ENCODE data around the gene ALG9. TPM values are rescaled to one million over a fixed set of nuclear protein-coding genes. Genes with fewer than 3 reads are reported as not detected.
"Not testable (repeated sequence)": the region's sequence is repeated elsewhere in the genome, so short reads cannot be mapped to it uniquely, and the experiment has no call there.

ALG9 gene
- total RNA-seq, 1 experiment from 2014 or later: 23.7 TPM

- no peak overlapping the region for H2AFZ ChIP-seq (ENCODE audit: low read depth, low read length, poor library complexity, severe bottlenecking)
- BruUV-seq (replicated peaks): no TSS peak
- no peak overlapping the region for H3K9ac ChIP-seq (ENCODE audit: low read length)
- no peaks in the 10 kb centered on the region for H3K79me2 ChIP-seq (ENCODE audit: insufficient read depth, low read length)
- no peaks in the 10 kb centered on the region for H3K27me3 ChIP-seq (ENCODE audit: insufficient read depth, low read length)
- peaks cover 6% of the 10 kb centered on the region; the same call in 1 of the 2 replicates for H3K9me2 ChIP-seq (ENCODE audit: insufficient read depth)
- intact Hi-C loops (cut with micrococcal nuclease): no loop called here
- no peaks in the 10 kb centered on the region for H3K4me1 ChIP-seq (ENCODE audit: control insufficient read depth in 1 of 2, insufficient read depth in 2 of 2, low read length in 2 of 2)
- no peak for ATAC-seq
- H3K36me3 ChIP-seq (ENCODE audit: control insufficient read depth in 1 of 2, insufficient read depth in 2 of 2, low read length in 2 of 2): no peaks in the 10 kb centered on the region
- no peak overlapping the region for H3K4me3 ChIP-seq (replicated peaks in 1 of 2; ENCODE audit: low read depth in 1 of 2, low read length in 2 of 2)
- TF ChIP-seq, protein P1, sequence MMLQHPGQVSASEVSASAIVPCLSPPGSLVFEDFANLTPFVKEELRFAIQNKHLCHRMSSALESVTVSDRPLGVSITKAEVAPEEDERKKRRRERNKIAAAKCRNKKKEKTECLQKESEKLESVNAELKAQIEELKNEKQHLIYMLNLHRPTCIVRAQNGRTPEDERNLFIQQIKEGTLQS (IDR thresholded peaks at IDR 0.05): no peak
- TF ChIP-seq, protein P2, sequence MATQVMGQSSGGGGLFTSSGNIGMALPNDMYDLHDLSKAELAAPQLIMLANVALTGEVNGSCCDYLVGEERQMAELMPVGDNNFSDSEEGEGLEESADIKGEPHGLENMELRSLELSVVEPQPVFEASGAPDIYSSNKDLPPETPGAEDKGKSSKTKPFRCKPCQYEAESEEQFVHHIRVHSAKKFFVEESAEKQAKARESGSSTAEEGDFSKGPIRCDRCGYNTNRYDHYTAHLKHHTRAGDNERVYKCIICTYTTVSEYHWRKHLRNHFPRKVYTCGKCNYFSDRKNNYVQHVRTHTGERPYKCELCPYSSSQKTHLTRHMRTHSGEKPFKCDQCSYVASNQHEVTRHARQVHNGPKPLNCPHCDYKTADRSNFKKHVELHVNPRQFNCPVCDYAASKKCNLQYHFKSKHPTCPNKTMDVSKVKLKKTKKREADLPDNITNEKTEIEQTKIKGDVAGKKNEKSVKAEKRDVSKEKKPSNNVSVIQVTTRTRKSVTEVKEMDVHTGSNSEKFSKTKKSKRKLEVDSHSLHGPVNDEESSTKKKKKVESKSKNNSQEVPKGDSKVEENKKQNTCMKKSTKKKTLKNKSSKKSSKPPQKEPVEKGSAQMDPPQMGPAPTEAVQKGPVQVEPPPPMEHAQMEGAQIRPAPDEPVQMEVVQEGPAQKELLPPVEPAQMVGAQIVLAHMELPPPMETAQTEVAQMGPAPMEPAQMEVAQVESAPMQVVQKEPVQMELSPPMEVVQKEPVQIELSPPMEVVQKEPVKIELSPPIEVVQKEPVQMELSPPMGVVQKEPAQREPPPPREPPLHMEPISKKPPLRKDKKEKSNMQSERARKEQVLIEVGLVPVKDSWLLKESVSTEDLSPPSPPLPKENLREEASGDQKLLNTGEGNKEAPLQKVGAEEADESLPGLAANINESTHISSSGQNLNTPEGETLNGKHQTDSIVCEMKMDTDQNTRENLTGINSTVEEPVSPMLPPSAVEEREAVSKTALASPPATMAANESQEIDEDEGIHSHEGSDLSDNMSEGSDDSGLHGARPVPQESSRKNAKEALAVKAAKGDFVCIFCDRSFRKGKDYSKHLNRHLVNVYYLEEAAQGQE (IDR thresholded peaks at IDR 0.05; ENCODE audit: low read depth): no peak
- no peak for TF ChIP-seq FOSL1 (IDR thresholded peaks at IDR 0.05; ENCODE audit: low read depth)
- ChIA-PET CTCF (no interaction called here), RAD21 (ENCODE audit: low non-redundant PET in 1 of 2, low total read pairs in 2 of 2, uncharacterized antibody in 2 of 2, unreplicated experiment in 2 of 2) (no interaction called here), POLR2A (no interaction called here)
- no peaks in the 10 kb centered on the region for H3K9me3 ChIP-seq (ENCODE audit: control insufficient read depth in 1 of 2, insufficient read depth in 1 of 2, low read depth in 1 of 2, low read length in 2 of 2)
- no peak overlapping the region for H3K27ac ChIP-seq (ENCODE audit: low read depth, low read length)
- no peak overlapping the region for H3K4me2 ChIP-seq (ENCODE audit: low read length)
- H4K20me1 ChIP-seq (ENCODE audit: insufficient read depth): no peaks in the 10 kb centered on the region
- no peak for DNase-seq (ENCODE audit: low read depth, low spot score)
Observed at GRCh38 chr11:111886844-111887243, 15.5 kb upstream of the ALG9 start.

GRCh38 chr11:111886032-111886431 is 14.7 kb upstream of the ALG9 start:
- H3K36me3 ChIP-seq (ENCODE audit: control insufficient read depth in 1 of 2, insufficient read depth in 2 of 2, low read length in 2 of 2): no peaks in the 10 kb centered on the region
- no peak for TF ChIP-seq JUND (IDR thresholded peaks at IDR 0.05)
- no peak for TF ChIP-seq CTCF (IDR thresholded peaks at IDR 0.05 in 2 of 3, conservative IDR thresholded peaks at IDR 0.05 in 1 of 3; ENCODE audit: borderline replicate concordance in 1 of 3, insufficient read depth in 1 of 3, low read depth in 2 of 3, low read length in 2 of 3)
- TF ChIP-seq ZNF274 (IDR thresholded peaks at IDR 0.05; ENCODE audit: low read depth, low read length): no peak
- no peak overlapping the region for H3K4me2 ChIP-seq (ENCODE audit: low read length)
- BruUV-seq (replicated peaks): no TSS peak
- H3K27me3 ChIP-seq (ENCODE audit: insufficient read depth, low read length): no peaks in the 10 kb centered on the region
- H2AFZ ChIP-seq (ENCODE audit: low read depth, low read length, poor library complexity, severe bottlenecking): no peak overlapping the region
- peaks cover 6% of the 10 kb centered on the region; the same call in 1 of the 2 replicates for H3K9me2 ChIP-seq (ENCODE audit: insufficient read depth)
- no peaks in the 10 kb centered on the region for H4K20me1 ChIP-seq (ENCODE audit: insufficient read depth)
- H3K4me3 ChIP-seq (replicated peaks in 1 of 2; ENCODE audit: low read depth in 1 of 2, low read length in 2 of 2): no peak overlapping the region
- intact Hi-C loops (cut with micrococcal nuclease): no loop called here
- H3K9ac ChIP-seq (ENCODE audit: low read length): no peak overlapping the region
- CTCF ChIA-PET: no interaction called here
- no peaks in the 10 kb centered on the region for H3K4me1 ChIP-seq (ENCODE audit: control insufficient read depth in 1 of 2, insufficient read depth in 2 of 2, low read length in 2 of 2)
- no peaks in the 10 kb centered on the region for H3K9me3 ChIP-seq (ENCODE audit: control insufficient read depth in 1 of 2, insufficient read depth in 1 of 2, low read depth in 1 of 2, low read length in 2 of 2)
- ATAC-seq (no peak), DNase-seq (ENCODE audit: low read depth, low spot score) (no peak)
- POLR2A ChIA-PET: no interaction called here
- RAD21 ChIA-PET (ENCODE audit: low non-redundant PET in 1 of 2, low total read pairs in 2 of 2, uncharacterized antibody in 2 of 2, unreplicated experiment in 2 of 2): no interaction called here
- H3K79me2 ChIP-seq (ENCODE audit: insufficient read depth, low read length): no peaks in the 10 kb centered on the region
- no peak overlapping the region for H3K27ac ChIP-seq (ENCODE audit: low read depth, low read length)

- DNase-seq (ENCODE audit: low read depth, low spot score); H3K27me3 ChIP-seq (ENCODE audit: insufficient read depth, low read length); H3K4me1 ChIP-seq (ENCODE audit: control insufficient read depth in 1 of 2, insufficient read depth in 2 of 2, low read length in 2 of 2); RAD21 ChIA-PET (ENCODE audit: low non-redundant PET in 1 of 2, low total read pairs in 2 of 2, uncharacterized antibody in 2 of 2, unreplicated experiment in 2 of 2); H3K27ac ChIP-seq (ENCODE audit: low read depth, low read length); H3K9ac ChIP-seq (ENCODE audit: low read length); BruUV-seq (replicated peaks); H2AFZ ChIP-seq (ENCODE audit: low read depth, low read length, poor library complexity, severe bottlenecking); H3K36me3 ChIP-seq (ENCODE audit: control insufficient read depth in 1 of 2, insufficient read depth in 2 of 2, low read length in 2 of 2); POLR2A ChIA-PET; CTCF ChIA-PET; H3K79me2 ChIP-seq (ENCODE audit: insufficient read depth, low read length); H3K4me3 ChIP-seq (replicated peaks in 1 of 2; ENCODE audit: low read depth in 1 of 2, low read length in 2 of 2); H3K9me3 ChIP-seq (ENCODE audit: control insufficient read depth in 1 of 2, insufficient read depth in 1 of 2, low read depth in 1 of 2, low read length in 2 of 2); ATAC-seq; H3K9me2 ChIP-seq (ENCODE audit: insufficient read depth); H3K4me2 ChIP-seq (ENCODE audit: low read length); intact Hi-C loops (cut with micrococcal nuclease); H4K20me1 ChIP-seq (ENCODE audit: insufficient read depth): not testable (repeated sequence)
Observed at GRCh38 chr11:111885053-111885452, 13.7 kb upstream of the ALG9 start.

All from HCT116 (cell line).